Endothelial cell of umbilical vein (primary cell): ENCODE results near the gene DPYD. TPM values are rescaled to one million over a fixed set of nuclear protein-coding genes. Genes with fewer than 3 reads are reported as not detected.

ENCODE experiments used
- BruUV-seq: library from RNA; stranded (reverse); fragments of 400-500 nt; replicated peaks from 2 replicates; lab custom pipeline; 2021; lab: Mats Ljungman, UMichigan
- CTCF ChIA-PET: fragments of 300-600, 350-600 bp; sonication (Branson Sonifier 250); formaldehyde crosslinking; loops from one replicate; lab custom pipeline; 2021; ENCODE audit warnings: antibody characterized with exemption, inconsistent platforms; lab: Charles Lee
- POLR2A ChIA-PET: fragments of 300-600, 350-600 bp; sonication (Branson Sonifier 250); formaldehyde crosslinking; loops from one replicate; lab custom pipeline; 2021; ENCODE audit warnings: antibody characterized with exemption, inconsistent platforms; lab: Charles Lee
- DNase-seq: peaks from one replicate; pipeline ENCODE4 v3.0.0-alpha.2; 2011; ENCODE audit warnings: low read depth, low spot score
- FAIRE-seq: peaks from 2 replicates; lab custom pipeline; 2011; peaks lifted over from hg19 to GRCh38; lab: Jason Lieb, UNC
- H2AFZ ChIP-seq: 2 replicates; pipeline ENCODE4 v1.6.0; 2012; ENCODE audit warnings: low read depth, low read length, control low read depth, inconsistent platforms
- H3K27ac ChIP-seq: 2 replicates; pipeline ENCODE4 v1.5.1; 2011; ENCODE audit warnings: low read depth, mild to moderate bottlenecking, control low read depth, low read length, moderate library complexity; ENCODE audit not compliant: insufficient read depth
- H3K27me3 ChIP-seq, 2 experiments: 2 replicates each; pipeline versions ENCODE4 v1.6.0 to v1.6.1; 2011; ENCODE audit warnings: low read length in 2 of 2, mixed read lengths in 1 of 2; ENCODE audit not compliant: control insufficient read depth in 2 of 2, insufficient read depth in 2 of 2
- H3K36me3 ChIP-seq, 2 experiments: 2 replicates in 1 of 2; 3 replicates in 1 of 2; pipeline ENCODE4 v1.5.1; 2011; ENCODE audit warnings: low read length in 2 of 2, mild to moderate bottlenecking in 1 of 2, moderate library complexity in 1 of 2; ENCODE audit not compliant: control insufficient read depth in 2 of 2, insufficient read depth in 2 of 2; ENCODE audit errors: extremely low read depth in 1 of 2
- H3K4me1 ChIP-seq: 3 replicates; pipeline ENCODE4 v1.5.1; 2011; ENCODE audit warnings: mild to moderate bottlenecking, low read length; ENCODE audit not compliant: control insufficient read depth, insufficient read depth; ENCODE audit errors: extremely low read depth
- H3K4me2 ChIP-seq: 2 replicates; pipeline ENCODE4 v1.6.1; 2011; ENCODE audit warnings: low read length, control low read depth, mixed read lengths; ENCODE audit not compliant: insufficient read depth
- H3K4me3 ChIP-seq, 3 experiments: fragments of 200-600 bp in 1 of 3; sonication (generic), shearing (Covaris generic) in 1 of 3; replicated peaks in 1 of 3; 2 replicates each; pipeline ENCODE4 v1.5.1; 2011 to 2016; ENCODE audit warnings: control low read depth in 3 of 3, low read length in 3 of 3, mild to moderate bottlenecking in 2 of 3, inconsistent platforms in 1 of 3, low read depth in 1 of 3, moderate library complexity in 1 of 3; ENCODE audit not compliant: insufficient read depth in 1 of 3
- H3K79me2 ChIP-seq: 2 replicates; pipeline ENCODE4 v1.6.0; 2012; ENCODE audit warnings: low read length, inconsistent platforms; ENCODE audit not compliant: control insufficient read depth, insufficient read depth
- H3K9ac ChIP-seq: replicated peaks from 2 replicates; pipeline ENCODE3; 2011; ENCODE audit warnings: low read length, control low read depth; ENCODE audit not compliant: insufficient read depth; ENCODE audit errors: extremely low read depth
- H3K9me1 ChIP-seq: replicated peaks from 3 replicates; pipeline ENCODE4 v1.6.0; 2011; ENCODE audit warnings: mild to moderate bottlenecking, low read length; ENCODE audit not compliant: control insufficient read depth, insufficient read depth; ENCODE audit errors: extremely low read depth
- H3K9me3 ChIP-seq: replicated peaks from 2 replicates; pipeline ENCODE4 v1.5.1; 2012; ENCODE audit warnings: low read length, inconsistent platforms; ENCODE audit not compliant: control insufficient read depth, insufficient read depth
- H4K20me1 ChIP-seq: replicated peaks from 2 replicates; pipeline ENCODE3; 2011; ENCODE audit warnings: mild to moderate bottlenecking, low read length; ENCODE audit not compliant: control insufficient read depth, insufficient read depth; ENCODE audit errors: extremely low read depth
- EZH2 ChIP-seq: IDR thresholded peaks from 2 replicates; pipeline ENCODE4 v1.6.1; 2012; ENCODE audit warnings: borderline replicate concordance, low read depth, mild to moderate bottlenecking, moderate library complexity, low read length, inconsistent platforms; ENCODE audit not compliant: severe bottlenecking
- FOS ChIP-seq: IDR thresholded peaks from 2 replicates; pipeline ENCODE4 v1.6.1; 2011; ENCODE audit warnings: mild to moderate bottlenecking, low read length, moderate library complexity, borderline replicate concordance; ENCODE audit not compliant: insufficient read depth
- GATA2 ChIP-seq: IDR thresholded peaks from 2 replicates; pipeline ENCODE4 v1.7.0; 2011; ENCODE audit warnings: low read depth, mild to moderate bottlenecking, moderate library complexity, mixed read lengths, low read length; ENCODE audit not compliant: insufficient read length, insufficient read depth
- JUN ChIP-seq: IDR thresholded peaks from 2 replicates; pipeline ENCODE4 v1.6.1; 2011; ENCODE audit warnings: borderline replicate concordance, low read depth; ENCODE audit not compliant: insufficient read length, insufficient read depth
- MYC ChIP-seq: IDR thresholded peaks from one replicate; pipeline ENCODE4 v1.6.1; 2011; ENCODE audit warnings: mild to moderate bottlenecking, low read depth, low read length
- POLR2A ChIP-seq: IDR thresholded peaks from 2 replicates; pipeline ENCODE4 v1.6.1; 2012; ENCODE audit warnings: low read depth, mild to moderate bottlenecking, control low read depth, low read length
- POLR2AphosphoS5 ChIP-seq: IDR thresholded peaks from 2 replicates; pipeline ENCODE4 v1.6.1; 2012; ENCODE audit warnings: low read depth, mild to moderate bottlenecking, control low read depth, low read length, moderate library complexity; ENCODE audit not compliant: insufficient read depth
- dilution Hi-C: fragments of 300-500 bp; cut with MboI; formaldehyde crosslinking; loops from one replicate; pipeline ENCODE4 v1.15.0; 2019; ENCODE audit warnings: low sequenced_read_pairs; ENCODE audit not compliant: extremely low pct_ligation_motif_present
- intact Hi-C: fragments of 100-400 bp; cut with micrococcal nuclease; formaldehyde crosslinking; loops from one replicate; pipeline ENCODE4 v1.10.0; 2022
- polyA plus RNA-seq, 4 experiments: library from polyadenylated mRNA; depleted of rRNA in 3 of 4; stranded (reverse) in 3 of 4; unstranded in 1 of 4; fragments of >200 nt; gene quantifications; 2 replicates each; pipeline versions ENCODE4 v1.2.1 to v1.2.3, GENCODE V29; 2011 to 2012; ENCODE audit warnings: missing spikeins in 1 of 4
- total RNA-seq: library from RNA; stranded (reverse); gene quantifications from 2 replicates; pipeline ENCODE4 v1.2.3, GENCODE V29; 2021
- TF ChIP-seq, protein P1 (sequence below): IDR thresholded peaks from 2 replicates; pipeline ENCODE4 v1.6.1; 2011; ENCODE audit not compliant: insufficient read depth, insufficient read length
- TF ChIP-seq, protein P2 (sequence below), 2 donors: IDR thresholded peaks; 1 replicate in 1 of 2; 2 replicates in 1 of 2; pipeline ENCODE4 v1.5.1; 2011; ENCODE audit warnings: low read length in 2 of 2, mild to moderate bottlenecking in 2 of 2, moderate library complexity in 2 of 2, control low read depth in 1 of 2, inconsistent platforms in 1 of 2, low read depth in 1 of 2; ENCODE audit not compliant: insufficient read depth in 1 of 2; ENCODE audit errors: extremely low read depth in 1 of 2

Gene DPYD
- total and polyA plus RNA-seq, 2 donors (not counting 3 experiments of a cell fraction or from before 2014, with no cell fraction given): 4.6 to 15.1 TPM

DNA sequence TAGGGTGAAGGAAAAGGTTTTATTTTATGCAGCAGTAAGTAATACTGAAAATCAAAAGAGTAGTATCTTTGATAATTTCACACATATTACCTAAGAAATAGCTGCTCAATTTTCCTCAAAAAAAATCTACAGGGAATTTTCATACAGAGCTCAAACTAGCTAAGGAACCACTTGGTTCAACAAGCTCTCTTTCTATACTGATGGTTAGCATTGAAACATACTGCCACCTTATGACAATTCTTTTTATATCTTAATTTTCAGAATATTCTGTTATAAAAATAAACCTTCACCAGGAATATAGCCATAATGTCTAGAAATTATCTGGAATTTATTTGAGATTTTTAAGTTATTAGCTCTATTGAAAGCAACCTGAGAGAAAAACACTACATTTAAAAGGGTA lies 142.1 kb downstream of the DPYD start:
- ChIA-PET POLR2A (no interaction called here), CTCF (interaction anchor here (0.7 to 2.1 kb wide), 14 partner anchors 9 to 1709 kb away, joined by 3 to 14 read pairs (median 3); no protein-coding TSS in a partner anchor)
- DNase-seq (no peak), FAIRE-seq (peak; percentile 24)
- Histone ChIP-seq H3K4me3 (no peak overlapping the region), H3K79me2 (no peaks in the 10 kb centered on the region), H3K27me3 (no peaks in the 10 kb centered on the region), H3K36me3 (no peaks in the 10 kb centered on the region), H3K27ac (no peak overlapping the region), H2AFZ (no peak overlapping the region), H3K9me1 (no peaks in the 10 kb centered on the region), H3K9me3 (no peaks in the 10 kb centered on the region), H4K20me1 (no peaks in the 10 kb centered on the region), H3K9ac (no peak overlapping the region), H3K4me2 (no peak overlapping the region), H3K4me1 (no peaks in the 10 kb centered on the region)
- dilution Hi-C loops (no loop called here), intact Hi-C loops (no loop called here)
- TF ChIP-seq, protein P1, sequence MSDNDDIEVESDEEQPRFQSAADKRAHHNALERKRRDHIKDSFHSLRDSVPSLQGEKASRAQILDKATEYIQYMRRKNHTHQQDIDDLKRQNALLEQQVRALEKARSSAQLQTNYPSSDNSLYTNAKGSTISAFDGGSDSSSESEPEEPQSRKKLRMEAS: no peak
- no peak for TF ChIP-seq GATA2
- TF ChIP-seq, protein P2, sequence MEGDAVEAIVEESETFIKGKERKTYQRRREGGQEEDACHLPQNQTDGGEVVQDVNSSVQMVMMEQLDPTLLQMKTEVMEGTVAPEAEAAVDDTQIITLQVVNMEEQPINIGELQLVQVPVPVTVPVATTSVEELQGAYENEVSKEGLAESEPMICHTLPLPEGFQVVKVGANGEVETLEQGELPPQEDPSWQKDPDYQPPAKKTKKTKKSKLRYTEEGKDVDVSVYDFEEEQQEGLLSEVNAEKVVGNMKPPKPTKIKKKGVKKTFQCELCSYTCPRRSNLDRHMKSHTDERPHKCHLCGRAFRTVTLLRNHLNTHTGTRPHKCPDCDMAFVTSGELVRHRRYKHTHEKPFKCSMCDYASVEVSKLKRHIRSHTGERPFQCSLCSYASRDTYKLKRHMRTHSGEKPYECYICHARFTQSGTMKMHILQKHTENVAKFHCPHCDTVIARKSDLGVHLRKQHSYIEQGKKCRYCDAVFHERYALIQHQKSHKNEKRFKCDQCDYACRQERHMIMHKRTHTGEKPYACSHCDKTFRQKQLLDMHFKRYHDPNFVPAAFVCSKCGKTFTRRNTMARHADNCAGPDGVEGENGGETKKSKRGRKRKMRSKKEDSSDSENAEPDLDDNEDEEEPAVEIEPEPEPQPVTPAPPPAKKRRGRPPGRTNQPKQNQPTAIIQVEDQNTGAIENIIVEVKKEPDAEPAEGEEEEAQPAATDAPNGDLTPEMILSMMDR (IDR thresholded peaks at IDR 0.05; ENCODE audit: extremely low read depth in 1 of 2, insufficient read depth in 1 of 2, low read depth in 1 of 2, low read length in 2 of 2): no peak
- no peak for TF ChIP-seq POLR2AphosphoS5
- TF ChIP-seq MYC: no peak
- TF ChIP-seq POLR2A: no peak
- TF ChIP-seq FOS: no peak
- TF ChIP-seq EZH2: no peak
- no peak for TF ChIP-seq JUN
- BruUV-seq: no TSS peak
